Islet precursor cell (in vitro differentiated cells): ENCODE results near the gene KCNJ5.

Source experiments
- DNase-seq: peaks from one replicate; pipeline ENCODE4 v3.0.0-alpha.2; 2018

Gene KCNJ5

DNA sequence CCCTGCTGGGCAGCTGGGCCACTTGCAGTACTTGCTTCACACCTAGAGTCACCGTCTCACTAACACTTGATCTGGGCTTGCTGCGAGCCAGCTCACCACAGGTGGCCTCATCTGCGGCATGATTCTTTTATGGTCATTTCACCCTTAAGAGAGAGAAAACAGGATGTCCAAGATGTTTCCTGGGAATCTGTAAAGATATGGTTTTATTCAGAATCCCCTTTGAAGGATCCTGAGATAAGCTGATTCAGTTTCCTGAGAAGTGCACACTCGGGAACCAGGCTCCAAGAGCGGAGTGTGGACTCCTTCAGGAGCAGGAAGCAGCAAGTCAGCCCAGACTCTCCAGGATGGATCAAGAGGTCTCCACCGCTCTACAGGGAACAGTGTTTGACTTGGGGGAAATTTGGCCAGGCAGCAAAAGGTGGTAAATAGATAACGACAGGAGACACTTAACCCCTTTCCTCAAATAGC, 73.3 kb downstream of the KCNJ5 start:
- DNase-seq: no peak

DNA sequence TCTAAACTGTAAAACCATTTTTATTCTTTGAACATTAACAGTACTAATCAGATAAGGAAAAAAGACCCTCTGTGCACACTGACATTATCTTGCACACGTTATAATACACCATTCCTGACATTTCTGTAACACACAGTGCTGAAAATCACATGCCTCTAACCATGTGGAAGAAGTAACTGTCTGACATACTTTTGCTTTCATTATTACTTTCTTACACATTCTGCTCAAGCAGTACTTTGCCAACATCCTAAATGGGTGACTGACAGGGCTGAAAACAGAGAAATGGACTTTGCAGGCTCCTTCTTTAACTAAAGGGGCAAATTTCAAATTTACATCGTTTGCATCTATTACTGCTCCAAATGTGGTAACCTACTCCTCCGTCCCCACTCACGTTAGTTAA, 74.3 kb downstream of the KCNJ5 start:
- no peak for DNase-seq

DNA sequence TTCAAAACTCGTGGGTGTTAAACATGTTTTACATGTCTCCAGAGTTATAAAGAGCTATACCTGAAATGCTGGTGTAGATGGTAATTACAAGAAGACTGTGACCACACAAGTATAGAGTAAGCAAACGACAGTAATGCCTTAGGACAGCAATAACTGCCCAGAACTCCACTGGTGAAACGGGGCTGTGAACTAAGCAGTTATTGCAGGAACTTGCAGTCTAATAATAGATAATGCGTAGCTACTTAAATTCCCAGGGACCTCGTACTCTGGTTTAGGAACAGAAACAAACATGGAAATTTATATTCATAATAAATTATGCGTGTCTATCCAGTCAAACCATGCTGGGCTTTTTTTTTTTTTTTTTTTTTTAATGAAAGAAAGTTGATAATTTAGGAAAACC, 76.4 kb downstream of the KCNJ5 start:
- DNase-seq: no peak

DNA sequence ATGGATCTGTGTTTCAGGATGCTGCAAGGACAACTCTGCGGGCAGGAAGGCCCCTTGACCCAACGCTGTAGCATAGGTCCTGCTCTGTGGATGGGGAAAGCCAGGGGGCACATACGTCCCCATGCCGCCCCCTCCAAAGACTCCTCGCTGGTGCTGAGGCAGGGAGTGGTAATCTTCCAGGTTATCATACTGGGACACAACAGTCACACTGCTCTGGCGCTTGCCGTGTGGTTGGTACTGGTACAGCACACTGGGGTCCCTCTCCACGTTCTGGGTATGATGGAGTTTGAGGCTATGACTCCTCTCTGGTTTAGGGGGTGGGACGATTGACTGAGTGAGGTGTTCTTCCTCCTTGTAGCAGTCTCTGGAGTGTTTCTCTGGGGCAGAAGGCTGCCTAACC, 77.8 kb downstream of the KCNJ5 start:
- DNase-seq: no peak
